HCT116 (cell line): ENCODE data around the gene SLC16A5. TPM values are rescaled to one million over a fixed set of nuclear protein-coding genes. Genes with fewer than 3 reads are reported as not detected.

Experiments used
- ATAC-seq: fragments of 200-7000 bp; cut with Tn5 transposase; 2 replicates; pipeline ENCODE4 v1.9.1; 2020; ENCODE audit warnings: mild to moderate bottlenecking, moderate library complexity
- BruUV-seq: library from RNA; stranded (reverse); fragments of 400-500 nt; replicated peaks from 2 replicates; lab custom pipeline; 2021; lab: Mats Ljungman, UMichigan
- CTCF ChIA-PET: fragments of 300-600 bp; sonication (Branson Sonifier 250); formaldehyde crosslinking; loops from one replicate; lab custom pipeline; 2021; ENCODE audit warnings: antibody characterized with exemption; lab: Charles Lee
- POLR2A ChIA-PET: fragments of 300-600, 350-600 bp; sonication (Branson Sonifier 250); formaldehyde crosslinking; loops from one replicate; lab custom pipeline; 2021; ENCODE audit warnings: antibody characterized with exemption; lab: Charles Lee
- RAD21 ChIA-PET, 2 experiments: fragments of 300-600 bp; sonication (Branson Sonifier 250); formaldehyde crosslinking; loops; one replicate each; lab custom pipeline; 2023; ENCODE audit warnings: low total read pairs in 2 of 2; ENCODE audit not compliant: uncharacterized antibody in 2 of 2, unreplicated experiment in 2 of 2, low non-redundant PET in 1 of 2; lab: Charles Lee
- DNase-seq: peaks from one replicate; pipeline ENCODE4 v3.0.0-alpha.2; 2010; ENCODE audit warnings: low read depth, low spot score
- H2AFZ ChIP-seq: fragments of 200-600 bp; shearing (Covaris generic), sonication (generic); 2 replicates; pipeline ENCODE4 v1.6.1; 2017; ENCODE audit warnings: low read depth, mixed run types, mixed read lengths, antibody characterized with exemption, low read length; ENCODE audit not compliant: poor library complexity, severe bottlenecking
- H3K27ac ChIP-seq: 2 replicates; pipeline ENCODE4 v1.5.1; 2012; ENCODE audit warnings: low read depth, low read length
- H3K27me3 ChIP-seq: fragments of 200-600 bp; sonication (generic); 2 replicates; pipeline ENCODE4 v1.6.1; 2016; ENCODE audit warnings: mixed run types, low read length, mixed read lengths; ENCODE audit not compliant: insufficient read depth
- H3K36me3 ChIP-seq, 2 experiments: fragments of 200-500 bp in 1 of 2; fragments of 200-600 bp in 1 of 2; sonication (Bioruptor generic) in 1 of 2; sonication (generic) in 1 of 2; 2 replicates each; pipeline versions ENCODE4 v1.5.1 to v1.6.1; 2014 to 2016; ENCODE audit warnings: low read length in 2 of 2, inconsistent platforms in 1 of 2, mixed read lengths in 1 of 2, mixed run types in 1 of 2; ENCODE audit not compliant: insufficient read depth in 2 of 2, control insufficient read depth in 1 of 2
- H3K4me1 ChIP-seq, 2 experiments: fragments of 200-600 bp in 1 of 2; sonication (generic) in 1 of 2; 2 replicates each; pipeline versions ENCODE4 v1.5.1 to v1.6.1; 2012 to 2017; ENCODE audit warnings: low read length in 2 of 2, inconsistent platforms in 1 of 2, mild to moderate bottlenecking in 1 of 2, mixed read lengths in 1 of 2, mixed run types in 1 of 2, moderate library complexity in 1 of 2; ENCODE audit not compliant: insufficient read depth in 2 of 2, control insufficient read depth in 1 of 2
- H3K4me2 ChIP-seq: fragments of 200-600 bp; sonication (generic); 2 replicates; pipeline ENCODE4 v1.6.1; 2017; ENCODE audit warnings: mixed run types, low read length, mixed read lengths
- H3K4me3 ChIP-seq, 2 experiments: fragments of 200-600 bp in 1 of 2; sonication (generic) in 1 of 2; replicated peaks in 1 of 2; 2 replicates each; pipeline ENCODE4 v1.5.1; 2011 to 2016; ENCODE audit warnings: low read length in 2 of 2, control low read depth in 1 of 2, low read depth in 1 of 2, mild to moderate bottlenecking in 1 of 2, mixed read lengths in 1 of 2, mixed run types in 1 of 2
- H3K79me2 ChIP-seq: fragments of 200-600 bp; sonication (generic); 2 replicates; pipeline ENCODE4 v1.6.1; 2017; ENCODE audit warnings: mild to moderate bottlenecking, mixed run types, low read length, moderate library complexity, mixed read lengths; ENCODE audit not compliant: insufficient read depth
- H3K9ac ChIP-seq: fragments of 200-600 bp; sonication (generic); 2 replicates; pipeline ENCODE4 v1.6.1; 2016; ENCODE audit warnings: low read length, mixed read lengths
- H3K9me2 ChIP-seq: fragments of 200-600 bp; sonication (generic), shearing (Covaris generic); 2 replicates; pipeline ENCODE4 v1.6.1; 2017; ENCODE audit warnings: mixed run types, mild to moderate bottlenecking, moderate library complexity; ENCODE audit not compliant: insufficient read depth
- H3K9me3 ChIP-seq, 2 experiments: fragments of 200-500 bp in 1 of 2; fragments of 200-600 bp in 1 of 2; sonication (Bioruptor generic) in 1 of 2; sonication (generic) in 1 of 2; 2 replicates each; pipeline ENCODE4 v1.6.1; 2014 to 2017; ENCODE audit warnings: low read length in 2 of 2, mixed read lengths in 2 of 2, inconsistent platforms in 1 of 2, low read depth in 1 of 2, mild to moderate bottlenecking in 1 of 2, mixed run types in 1 of 2, moderate library complexity in 1 of 2; ENCODE audit not compliant: control insufficient read depth in 1 of 2, insufficient read depth in 1 of 2
- H4K20me1 ChIP-seq: fragments of 200-600 bp; sonication (generic), shearing (Covaris generic); 2 replicates; pipeline ENCODE4 v1.6.1; 2017; ENCODE audit warnings: mixed run types, mild to moderate bottlenecking, moderate library complexity; ENCODE audit not compliant: insufficient read depth
- EZH2 ChIP-seq: fragments of 200-600 bp; sonication (generic); IDR thresholded peaks from 2 replicates; pipeline ENCODE4 v1.6.1; 2017; ENCODE audit warnings: antibody characterized with exemption, mixed run types
- ZFX ChIP-seq: fragments of 450-650 bp; IDR thresholded peaks from 2 replicates; pipeline ENCODE4 v1.6.1; 2017
- intact Hi-C: fragments of 100-400 bp; cut with micrococcal nuclease; formaldehyde crosslinking; loops from 2 replicates; pipeline ENCODE4 v1.10.0; 2022
- total RNA-seq: library from RNA; stranded (reverse); gene quantifications from one replicate; pipeline ENCODE4 v1.2.1, GENCODE V29; 2021; ENCODE audit not compliant: unreplicated experiment

Gene SLC16A5
- total RNA-seq, 1 experiment from 2014 or later: 79.3 TPM

- peaks cover 65 to 72% of the 10 kb centered on the region in 2 experiments for H3K4me1 ChIP-seq
- peak overlapping the region; percentile 2 to 38 for H3K4me3 ChIP-seq
- BruUV-seq: no TSS peak
- no peak for ATAC-seq
- H3K27me3 ChIP-seq: no peaks in the 10 kb centered on the region
- intact Hi-C loops: no loop called here
- H3K27ac ChIP-seq: peak overlapping the region; percentile 68
- ChIA-PET CTCF (interaction anchor here (1.0 to 2.6 kb wide), 3 partner anchors 17 to 85 kb away, joined by 4 to 10 read pairs (median 7); no protein-coding TSS in a partner anchor), RAD21 (no interaction called here), POLR2A (interaction anchor here (0.6 to 3.0 kb wide), 23 partner anchors 8 to 1883 kb away, joined by 3 to 23 read pairs (median 5); partner anchors contain the start of genes FDXR, NT5C, NUP85 and TMEM94)
- peak overlapping the region; percentile 38 for H3K9ac ChIP-seq
- H3K9me2 ChIP-seq: no peaks in the 10 kb centered on the region
- peaks cover 3 to 9% of the 10 kb centered on the region in 2 experiments; a peak in 2 of 4 replicates for H3K36me3 ChIP-seq
- no peaks in the 10 kb centered on the region for H3K9me3 ChIP-seq
- no peak for TF ChIP-seq ZFX
- no peak for TF ChIP-seq EZH2
- H3K4me2 ChIP-seq: peak overlapping the region; percentile 90
- no peak for DNase-seq
- no peak overlapping the region for H2AFZ ChIP-seq
- peaks cover 14% of the 10 kb centered on the region; the same call in 1 of the 2 replicates for H4K20me1 ChIP-seq
- peaks cover 41% of the 10 kb centered on the region for H3K79me2 ChIP-seq
These were observed 67.4 kb downstream of the SLC16A5 start for GRCh38 chr17:75155191-75155601.

Other genes starting within 250 kb of the SLC16A5 start
- gene GRIN2C, start 228.1 kb upstream of the SLC16A5 start, total RNA-seq: 2.2 TPM
- 98.8 TPM for gene FDXR, start 215.0 kb upstream of the SLC16A5 start, total RNA-seq
- not detected for gene FADS6, start 194.3 kb upstream of the SLC16A5 start, total RNA-seq
- 3.1 TPM for gene USH1G, start 164.7 kb upstream of the SLC16A5 start, total RNA-seq
- not detected for gene OTOP2, start 163.7 kb upstream of the SLC16A5 start, total RNA-seq
- not detected for gene OTOP3, start 152.1 kb upstream of the SLC16A5 start, total RNA-seq
- 43.8 TPM for gene HID1, start 115.2 kb upstream of the SLC16A5 start, total RNA-seq
- gene CDR2L, start 100.3 kb upstream of the SLC16A5 start, total RNA-seq: 26.5 TPM
- gene MRPL58, start 75.3 kb upstream of the SLC16A5 start, total RNA-seq: 80.5 TPM
- 407 TPM for gene ATP5PD, start 41.0 kb upstream of the SLC16A5 start, total RNA-seq
- gene KCTD2, start 40.7 kb upstream of the SLC16A5 start, total RNA-seq: 23.3 TPM
- 43.2 TPM for gene ARMC7, start 22.0 kb downstream of the SLC16A5 start, total RNA-seq
- 115 TPM for gene NT5C, start 43.8 kb downstream of the SLC16A5 start, total RNA-seq
- 575 TPM for gene JPT1, start 66.6 kb downstream of the SLC16A5 start, total RNA-seq
- 859 TPM for gene SUMO2, start 95.0 kb downstream of the SLC16A5 start, total RNA-seq
- 164 TPM for gene NUP85, start 117.7 kb downstream of the SLC16A5 start, total RNA-seq
- 58.3 TPM for gene GGA3, start 173.7 kb downstream of the SLC16A5 start, total RNA-seq
- 104 TPM for gene MRPS7, start 173.9 kb downstream of the SLC16A5 start, total RNA-seq
- gene MIF4GD, start 183.3 kb downstream of the SLC16A5 start, total RNA-seq: 35.2 TPM
- 38.7 TPM for gene SLC25A19, start 201.5 kb downstream of the SLC16A5 start, total RNA-seq